H9 (cell line): ENCODE measurements around the gene UBE2N. TPM values are rescaled to one million over a fixed set of nuclear protein-coding genes. Genes with fewer than 3 reads are reported as not detected.

Experiments used
- DNase-seq: peaks from one replicate; pipeline ENCODE4 v3.0.0-alpha.2; 2017
- H2AFZ ChIP-seq: one replicate; pipeline ENCODE4 v1.6.1; 2013; ENCODE audit warnings: mild to moderate bottlenecking, low read length, control low read depth, moderate library complexity
- H2AK5ac ChIP-seq: 2 replicates; pipeline ENCODE4 v1.6.1; 2013; ENCODE audit warnings: low read length, control low read depth, mixed read lengths; ENCODE audit not compliant: insufficient read length
- H2BK120ac ChIP-seq: one replicate; pipeline ENCODE4 v1.6.1; 2013; ENCODE audit warnings: low read depth, mild to moderate bottlenecking, low read length, control low read depth, inconsistent platforms; ENCODE audit not compliant: poor library complexity, severe bottlenecking
- H2BK12ac ChIP-seq: 2 replicates; pipeline ENCODE4 v1.6.1; 2013; ENCODE audit warnings: low read length, control low read depth, mixed read lengths, low read depth; ENCODE audit not compliant: insufficient read length
- H2BK15ac ChIP-seq: 2 replicates; pipeline ENCODE4 v1.6.1; 2013; ENCODE audit warnings: low read depth, low read length, control low read depth
- H2BK20ac ChIP-seq: one replicate; pipeline ENCODE4 v1.6.1; 2013; ENCODE audit warnings: low read depth, mild to moderate bottlenecking, low read length, control low read depth, inconsistent platforms; ENCODE audit not compliant: poor library complexity, severe bottlenecking
- H2BK5ac ChIP-seq: 2 replicates; pipeline ENCODE4 v1.6.1; 2013; ENCODE audit warnings: low read length, control low read depth, mixed read lengths; ENCODE audit not compliant: insufficient read length
- H3K14ac ChIP-seq: 2 replicates; pipeline ENCODE4 v1.6.1; 2013; ENCODE audit warnings: low read length, control low read depth; ENCODE audit not compliant: insufficient read depth
- H3K18ac ChIP-seq: 2 replicates; pipeline ENCODE4 v1.6.1; 2013; ENCODE audit warnings: low read depth, mild to moderate bottlenecking, mixed read lengths, low read length, control low read depth; ENCODE audit not compliant: insufficient read length
- H3K23ac ChIP-seq: 2 replicates; pipeline ENCODE4 v1.6.1; 2013; ENCODE audit warnings: low read length, control low read depth, mixed read lengths, low read depth; ENCODE audit not compliant: insufficient read length
- H3K23me2 ChIP-seq: 2 replicates; pipeline ENCODE4 v1.6.1; 2013; ENCODE audit warnings: low read depth, mild to moderate bottlenecking, mixed read lengths, low read length, control low read depth; ENCODE audit not compliant: insufficient read length, poor library complexity, severe bottlenecking
- H3K27ac ChIP-seq: 2 replicates; pipeline ENCODE4 v1.5.1; 2013; ENCODE audit warnings: low read length, control low read depth, mixed read lengths, low read depth; ENCODE audit not compliant: insufficient read length
- H3K27me3 ChIP-seq: 2 replicates; pipeline ENCODE4 v1.6.1; 2013; ENCODE audit warnings: low read length, control low read depth, inconsistent platforms; ENCODE audit not compliant: insufficient read depth
- H3K4ac ChIP-seq: 2 replicates; pipeline ENCODE4 v1.6.1; 2013; ENCODE audit warnings: low read depth, mild to moderate bottlenecking, control low read depth, inconsistent platforms, low read length, moderate library complexity
- H3K4me1 ChIP-seq: 2 replicates; pipeline ENCODE4 v1.6.1; 2013; ENCODE audit warnings: low read length, control low read depth, inconsistent platforms; ENCODE audit not compliant: insufficient read depth
- H3K4me2 ChIP-seq: 2 replicates; pipeline ENCODE4 v1.6.1; 2013; ENCODE audit warnings: low read length, control low read depth, mixed read lengths; ENCODE audit not compliant: insufficient read length, insufficient read depth
- H3K56ac ChIP-seq: 2 replicates; pipeline ENCODE4 v1.6.1; 2013; ENCODE audit warnings: low read depth, mild to moderate bottlenecking, mixed read lengths, low read length, control low read depth; ENCODE audit not compliant: insufficient read length
- H3K79me1 ChIP-seq: 2 replicates; pipeline ENCODE4 v1.6.1; 2013; ENCODE audit warnings: low read depth, mild to moderate bottlenecking, moderate library complexity, low read length, control low read depth, inconsistent platforms; ENCODE audit not compliant: insufficient read depth, poor library complexity, severe bottlenecking
- H3K79me2 ChIP-seq: 2 replicates; pipeline ENCODE4 v1.6.1; 2013; ENCODE audit warnings: low read length, control low read depth, inconsistent platforms; ENCODE audit not compliant: insufficient read depth
- H3K9ac ChIP-seq: 2 replicates; pipeline ENCODE4 v1.6.1; 2013; ENCODE audit warnings: low read length, control low read depth, mixed read lengths; ENCODE audit not compliant: insufficient read length; ENCODE audit errors: extremely low read depth
- H3K9me3 ChIP-seq: one replicate; pipeline ENCODE4 v1.6.1; 2013; ENCODE audit warnings: low read depth, low read length, inconsistent platforms; ENCODE audit not compliant: control insufficient read depth
- H3T11ph ChIP-seq: one replicate; pipeline ENCODE4 v1.6.1; 2013; ENCODE audit warnings: mild to moderate bottlenecking, low read length, control low read depth, inconsistent platforms
- H4K20me1 ChIP-seq: one replicate; pipeline ENCODE4 v1.6.1; 2013; ENCODE audit not compliant: control insufficient read depth, insufficient read length, insufficient read depth
- H4K5ac ChIP-seq: 2 replicates; pipeline ENCODE4 v1.6.1; 2013; ENCODE audit warnings: low read depth, mild to moderate bottlenecking, mixed read lengths, low read length, control low read depth; ENCODE audit not compliant: insufficient read length
- H4K8ac ChIP-seq: replicated peaks from 2 replicates; pipeline ENCODE4 v1.6.1; 2013; ENCODE audit warnings: low read length, control low read depth, mixed read lengths, low read depth; ENCODE audit not compliant: insufficient read length
- H4K91ac ChIP-seq: 2 replicates; pipeline ENCODE4 v1.6.1; 2013; ENCODE audit warnings: low read depth, mild to moderate bottlenecking, moderate library complexity, mixed read lengths, low read length, control low read depth; ENCODE audit not compliant: insufficient read length
- H3K27ac Mint-ChIP-seq, 3 experiments: 2 replicates in 2 of 3; 3 replicates in 1 of 3; pipeline ENCODE4 v1.8.0; 2020 to 2021; ENCODE audit warnings: mixed read lengths in 3 of 3, mild to moderate bottlenecking in 1 of 3, moderate library complexity in 1 of 3
- H3K27me3 Mint-ChIP-seq: 2 replicates; pipeline ENCODE4 v1.8.0; 2021; ENCODE audit warnings: low read depth, mild to moderate bottlenecking, moderate library complexity, mixed read lengths
- H3K36me3 Mint-ChIP-seq, 3 experiments: 2 replicates in 2 of 3; 3 replicates in 1 of 3; pipeline ENCODE4 v1.8.0; 2020 to 2021; ENCODE audit warnings: low read depth in 3 of 3, mixed read lengths in 3 of 3; ENCODE audit not compliant: insufficient read depth in 1 of 3
- H3K4me1 Mint-ChIP-seq, 2 experiments: 2 replicates each; pipeline ENCODE4 v1.8.0; 2020; ENCODE audit warnings: mixed read lengths in 2 of 2
- H3K4me3 Mint-ChIP-seq, 2 experiments: 2 replicates in 1 of 2; 3 replicates in 1 of 2; pipeline ENCODE4 v1.8.0; 2020 to 2021; ENCODE audit warnings: mild to moderate bottlenecking in 2 of 2, mixed read lengths in 2 of 2, moderate library complexity in 1 of 2
- H3K9me3 Mint-ChIP-seq, 2 experiments: 2 replicates in 1 of 2; 3 replicates in 1 of 2; pipeline ENCODE4 v1.8.0; 2020; ENCODE audit warnings: mild to moderate bottlenecking in 2 of 2, mixed read lengths in 2 of 2, moderate library complexity in 1 of 2
- CTCF ChIP-seq: fragments of 200-600 bp; sonication (generic); conservative IDR thresholded peaks from 3 replicates; pipeline ENCODE4 v1.8.0; 2021; ENCODE audit warnings: antibody characterized with exemption, mild to moderate bottlenecking
- WGBS: extraction: QIAGEN DNeasy Blood & Tissue Kit; methylation state at CpG from one replicate; pipeline ENCODE4 v1.1.7; 2013; ENCODE audit warnings: missing lambda C conversion rate, low lambda C conversion rate, mixed read lengths; ENCODE audit not compliant: insufficient read length; ENCODE audit errors: extremely low coverage; 5-methylcytosine and 5-hydroxymethylcytosine counted together
- total RNA-seq: library from RNA; stranded (reverse); gene quantifications from 2 replicates; pipeline ENCODE4 v1.2.1, GENCODE V29; 2021

Gene UBE2N
- total RNA-seq, 1 experiment from 2014 or later = 192 TPM

GRCh38 chr12:93441081-93441616 is 598 bp downstream of the UBE2N start:
- Histone ChIP-seq H3K9ac (peak overlapping the region; percentile 79), H3K79me1 (no peaks in the 10 kb centered on the region), H3T11ph (no peak overlapping the region), H2BK120ac (no peak overlapping the region), H4K8ac (no peak overlapping the region), H4K5ac (no peak overlapping the region), H2BK5ac (no peak overlapping the region), H3K56ac (no peak overlapping the region), H3K23ac (no peak overlapping the region), H4K91ac (no peak overlapping the region), H3K23me2 (peaks cover 13% of the 10 kb centered on the region), H2AFZ (no peak overlapping the region), H2BK15ac (no peak overlapping the region), H3K4me2 (peak overlapping the region; percentile 86), H2BK20ac (no peak overlapping the region), H3K4ac (no peak overlapping the region), H4K20me1 (no peaks in the 10 kb centered on the region), H3K14ac (peak overlapping the region; percentile 89), H2AK5ac (no peak overlapping the region), H3K27me3 (no peaks in the 10 kb centered on the region), H2BK12ac (no peak overlapping the region), H3K4me1 (peaks cover 5% of the 10 kb centered on the region; the same call in 1 of the 2 replicates), H3K9me3 (no peaks in the 10 kb centered on the region), H3K27ac (no peak overlapping the region), H3K79me2 (peaks cover 47% of the 10 kb centered on the region), H3K18ac (no peak overlapping the region)
- WGBS = no CpG with 5 or more reads among the region's 55 CpGs
- Mint-ChIP-seq H3K9me3 (peaks cover 0 to 4% of the 10 kb centered on the region in 2 experiments; a peak in 1 of 5 replicates), H3K4me1 (peaks cover 42 to 46% of the 10 kb centered on the region in 2 experiments), H3K27me3 (no peaks in the 10 kb centered on the region), H3K27ac (peak overlapping the region; percentile 73 to 98 (median 96)), H3K36me3 (peaks cover 0 to 4% (median 3%) of the 10 kb centered on the region in 3 experiments; a peak in 2 of 7 replicates), H3K4me3 (peak overlapping the region; percentile 90 to 97)
- TF ChIP-seq CTCF = no peak
- DNase-seq = peak; percentile 38
